WTC11 (cell line): Measurements from ENCODE around the gene MEGF8. TPM values are rescaled to one million over a fixed set of nuclear protein-coding genes. Genes with fewer than 3 reads are reported as not detected.
A peak's percentile ranks its signal among the peaks of the same experiment; 100 is the strongest.

Experiments
- ATAC-seq: fragments of 200-7000 bp; cut with Tn5 transposase; 2 replicates; pipeline ENCODE4 v1.10.0; 2021; ENCODE audit warnings: mild to moderate bottlenecking, moderate library complexity
- CTCF ChIA-PET: fragments of 300-600 bp; sonication (Branson Sonifier 250); formaldehyde crosslinking; loops from one replicate; lab custom pipeline; 2021; ENCODE audit warnings: antibody characterized with exemption; lab: Charles Lee
- POLR2A ChIA-PET: fragments of 350-600 bp; sonication (Branson Sonifier 250); formaldehyde crosslinking; loops from one replicate; lab custom pipeline; 2021; ENCODE audit warnings: antibody characterized with exemption; lab: Charles Lee
- DNase-seq: peaks from one replicate; pipeline ENCODE4 v3.0.0; 2021; ENCODE audit warnings: low spot score
- H3K27ac Mint-ChIP-seq: 2 replicates; pipeline ENCODE4 v1.8.0; 2021; ENCODE audit warnings: mixed read lengths
- H3K27me3 Mint-ChIP-seq: 2 replicates; pipeline ENCODE4 v1.8.0; 2021; ENCODE audit warnings: low read depth, mild to moderate bottlenecking, moderate library complexity, mixed read lengths
- H3K36me3 Mint-ChIP-seq: 2 replicates; pipeline ENCODE4 v1.8.0; 2021; ENCODE audit warnings: mixed read lengths
- H3K4me1 Mint-ChIP-seq: 2 replicates; pipeline ENCODE4 v1.8.0; 2022; ENCODE audit warnings: mixed read lengths
- H3K4me3 Mint-ChIP-seq: 2 replicates; pipeline ENCODE4 v1.8.0; 2021; ENCODE audit warnings: mild to moderate bottlenecking, moderate library complexity, mixed read lengths
- H3K9me3 Mint-ChIP-seq: 2 replicates; pipeline ENCODE4 v1.8.0; 2021; ENCODE audit warnings: mixed read lengths
- ATF2 ChIP-seq: sonication (generic); formaldehyde crosslinking; IDR thresholded peaks from 2 replicates; pipeline ENCODE4 v1.8.1; 2022; ENCODE audit warnings: low read depth, missing genetic modification reagents, borderline replicate concordance
- E2F5 ChIP-seq: sonication (generic); formaldehyde crosslinking; IDR thresholded peaks from 2 replicates; pipeline ENCODE4 v1.8.1; 2022; ENCODE audit warnings: mild to moderate bottlenecking, moderate library complexity, missing genetic modification reagents
- ERG ChIP-seq: fragments of 250-450 bp; sonication (Bioruptor Pico); IDR thresholded peaks from 2 replicates; pipeline ENCODE4 v1.8.0; 2021; ENCODE audit warnings: mild to moderate bottlenecking
- ESRRA ChIP-seq: sonication (generic); formaldehyde crosslinking; IDR thresholded peaks from 2 replicates; pipeline ENCODE4 v1.8.1; 2022; ENCODE audit warnings: mild to moderate bottlenecking, missing genetic modification reagents, borderline replicate concordance
- HMGXB4 ChIP-seq: sonication (generic); formaldehyde crosslinking; IDR thresholded peaks from 2 replicates; pipeline ENCODE4 v1.8.1; 2023; ENCODE audit warnings: mild to moderate bottlenecking, moderate library complexity, missing genetic modification reagents
- NR1H2 ChIP-seq: sonication (generic); formaldehyde crosslinking; IDR thresholded peaks from 2 replicates; pipeline ENCODE4 v1.9.0; 2021; ENCODE audit warnings: mild to moderate bottlenecking, moderate library complexity, missing genetic modification reagents
- PRRX2 ChIP-seq: fragments of 250-450 bp; sonication (Bioruptor Pico); IDR thresholded peaks from 2 replicates; pipeline ENCODE4 v1.8.0; 2021; ENCODE audit warnings: mild to moderate bottlenecking
- SMAD3 ChIP-seq: sonication (generic); formaldehyde crosslinking; IDR thresholded peaks from 2 replicates; pipeline ENCODE4 v1.8.0; 2022; ENCODE audit warnings: missing genetic modification reagents, mild to moderate bottlenecking, borderline replicate concordance
- TEAD1 ChIP-seq: sonication (generic); formaldehyde crosslinking; IDR thresholded peaks from 2 replicates; pipeline ENCODE4 v1.8.0; 2022; ENCODE audit warnings: mild to moderate bottlenecking, missing genetic modification reagents
- TEAD4 ChIP-seq: sonication (generic); formaldehyde crosslinking; IDR thresholded peaks from 2 replicates; pipeline ENCODE4 v1.8.0; 2022; ENCODE audit warnings: mild to moderate bottlenecking, missing genetic modification reagents
- ZNF219 ChIP-seq: sonication (generic); formaldehyde crosslinking; IDR thresholded peaks from 2 replicates; pipeline ENCODE4 v1.8.0; 2023; ENCODE audit warnings: missing genetic modification reagents, mild to moderate bottlenecking, borderline replicate concordance
- ZNF232 ChIP-seq: sonication (generic); formaldehyde crosslinking; IDR thresholded peaks from 2 replicates; pipeline ENCODE4 v1.8.0; 2022; ENCODE audit warnings: mild to moderate bottlenecking, missing genetic modification reagents
- ZNF263 ChIP-seq: sonication (generic); formaldehyde crosslinking; IDR thresholded peaks from 2 replicates; pipeline ENCODE4 v1.8.1; 2022; ENCODE audit warnings: low read depth, mild to moderate bottlenecking, moderate library complexity, missing genetic modification reagents
- ZSCAN18 ChIP-seq: fragments of 250-450 bp; sonication (Bioruptor Pico); IDR thresholded peaks from 2 replicates; pipeline ENCODE4 v2.1.2; 2022; ENCODE audit warnings: mild to moderate bottlenecking, moderate library complexity
- total RNA-seq: library from RNA; stranded (reverse); gene quantifications from 3 replicates; pipeline ENCODE4 v1.2.3, GENCODE V29; 2021

The MEGF8 gene
- total RNA-seq, 1 experiment from 2014 or later = 42.1 TPM

- Mint-ChIP-seq H3K4me1 (peaks cover 37% of the 10 kb centered on the region), H3K27me3 (no peaks in the 10 kb centered on the region), H3K4me3 (peak overlapping the region; percentile 75), H3K36me3 (no peaks in the 10 kb centered on the region; the same call in 1 of the 2 replicates), H3K27ac (peak overlapping the region; percentile 83)
- DNase-seq (no peak), ATAC-seq (peak; percentile 1; the same call in 1 of the 2 replicates)
- TF ChIP-seq TEAD1 = no peak
- TF ChIP-seq, all 79 proteins: peak for 0
- no peaks in the 10 kb centered on the region for H3K9me3 Mint-ChIP-seq
- CTCF ChIA-PET = interaction anchor here (0.5 to 7.5 kb wide), 9 partner anchors 9 to 114 kb away, joined by 3 to 239 read pairs (median 6); partner anchors contain the start of genes ERF and GSK3A
- POLR2A ChIA-PET = interaction anchor here (0.8 kb wide), 1 partner anchor 27 kb away, joined by 6 read pairs; no protein-coding TSS in a partner anchor
Observed at GRCh38 chr19:42281827-42282762, 43.3 kb upstream of the MEGF8 start.

- Mint-ChIP-seq H3K27ac (no peak overlapping the region), H3K4me3 (no peak overlapping the region), H3K27me3 (no peaks in the 10 kb centered on the region), H3K9me3 (no peaks in the 10 kb centered on the region), H3K4me1 (peaks cover 37% of the 10 kb centered on the region), H3K36me3 (peaks cover 4% of the 10 kb centered on the region; the same call in 1 of the 2 replicates)
- no peak for DNase-seq
- POLR2A ChIA-PET = interaction anchor here (0.5 kb wide), 1 partner anchor 15 kb away, joined by 3 read pairs; no protein-coding TSS in a partner anchor
- no peak for ATAC-seq
- CTCF ChIA-PET = interaction anchor here (0.5 to 7.5 kb wide), 3 partner anchors 13 to 37 kb away, joined by 4 to 239 read pairs (median 30); partner anchors contain the start of gene GSK3A
- TF ChIP-seq ZNF232 (CRISPR knock-in tag) = no peak
- no peak for TF ChIP-seq ATF2 (CRISPR knock-in tag)
- no peak for TF ChIP-seq ESRRA (CRISPR knock-in tag)
- no peak for TF ChIP-seq ZSCAN18
- TF ChIP-seq E2F5 (CRISPR knock-in tag) = no peak
- TF ChIP-seq TEAD4 (CRISPR knock-in tag) = no peak
- TF ChIP-seq HMGXB4 = no peak
- no peak for TF ChIP-seq ERG (CRISPR knock-in tag)
- TF ChIP-seq PRRX2 (CRISPR knock-in tag) = no peak
- TF ChIP-seq NR1H2 (CRISPR knock-in tag) = no peak
- no peak for TF ChIP-seq ZNF263 (CRISPR knock-in tag)
- TF ChIP-seq SMAD3 (CRISPR knock-in tag) = no peak
- no peak for TF ChIP-seq ZNF219 (CRISPR knock-in tag)
Observed at GRCh38 chr19:42282819-42283187, 42.6 kb upstream of the MEGF8 start.
